IPS-20b (cell line): ENCODE data around the gene PCDHA7.

ENCODE experiments used
- H3K27ac ChIP-seq: one replicate; pipeline ENCODE4 v1.5.1; 2013; ENCODE audit warnings: low read length
- H3K27me3 ChIP-seq: 2 replicates; pipeline ENCODE4 v1.6.1; 2013; ENCODE audit warnings: mild to moderate bottlenecking, low read length, inconsistent platforms; ENCODE audit not compliant: insufficient read depth
- H3K36me3 ChIP-seq: 2 replicates; pipeline ENCODE4 v1.6.1; 2013; ENCODE audit warnings: low read depth, mild to moderate bottlenecking, inconsistent platforms, low read length, moderate library complexity; ENCODE audit not compliant: insufficient read depth
- H3K4me1 ChIP-seq: 2 replicates; pipeline ENCODE4 v1.6.1; 2013; ENCODE audit warnings: mild to moderate bottlenecking, control low read depth, inconsistent platforms, low read length, moderate library complexity; ENCODE audit not compliant: insufficient read depth
- H3K4me3 ChIP-seq: 2 replicates; pipeline ENCODE4 v1.5.1; 2013; ENCODE audit warnings: mild to moderate bottlenecking, low read length, inconsistent platforms
- H3K9ac ChIP-seq: 2 replicates; pipeline ENCODE4 v1.6.1; 2013; ENCODE audit warnings: low read depth, mild to moderate bottlenecking, inconsistent platforms, low read length, moderate library complexity
- H3K9me3 ChIP-seq: 2 replicates; pipeline ENCODE4 v1.6.1; 2013; ENCODE audit warnings: mild to moderate bottlenecking, low read depth, low read length, inconsistent platforms; ENCODE audit not compliant: insufficient read depth

The PCDHA7 gene

DNA sequence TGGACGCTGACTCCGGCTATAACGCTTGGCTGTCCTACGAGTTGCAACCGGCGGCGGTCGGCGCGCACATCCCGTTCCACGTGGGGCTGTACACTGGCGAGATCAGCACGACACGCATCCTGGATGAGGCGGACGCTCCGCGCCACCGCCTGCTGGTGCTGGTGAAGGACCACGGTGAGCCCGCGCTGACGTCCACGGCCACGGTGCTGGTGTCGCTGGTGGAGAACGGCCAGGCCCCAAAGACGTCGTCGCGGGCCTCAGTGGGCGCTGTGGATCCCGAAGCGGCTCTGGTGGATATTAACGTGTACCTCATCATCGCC is 43.2 kb downstream of the PCDHA7 start:
- no peaks in the 10 kb centered on the region; the same call in 1 of the 2 replicates for H3K9me3 ChIP-seq
- H3K9ac ChIP-seq = no peak overlapping the region
- H3K27ac ChIP-seq = no peak overlapping the region
- H3K4me3 ChIP-seq = no peak overlapping the region
- H3K4me1 ChIP-seq = no peaks in the 10 kb centered on the region; the same call in 1 of the 2 replicates
- H3K36me3 ChIP-seq = no peaks in the 10 kb centered on the region
- no peaks in the 10 kb centered on the region for H3K27me3 ChIP-seq

DNA sequence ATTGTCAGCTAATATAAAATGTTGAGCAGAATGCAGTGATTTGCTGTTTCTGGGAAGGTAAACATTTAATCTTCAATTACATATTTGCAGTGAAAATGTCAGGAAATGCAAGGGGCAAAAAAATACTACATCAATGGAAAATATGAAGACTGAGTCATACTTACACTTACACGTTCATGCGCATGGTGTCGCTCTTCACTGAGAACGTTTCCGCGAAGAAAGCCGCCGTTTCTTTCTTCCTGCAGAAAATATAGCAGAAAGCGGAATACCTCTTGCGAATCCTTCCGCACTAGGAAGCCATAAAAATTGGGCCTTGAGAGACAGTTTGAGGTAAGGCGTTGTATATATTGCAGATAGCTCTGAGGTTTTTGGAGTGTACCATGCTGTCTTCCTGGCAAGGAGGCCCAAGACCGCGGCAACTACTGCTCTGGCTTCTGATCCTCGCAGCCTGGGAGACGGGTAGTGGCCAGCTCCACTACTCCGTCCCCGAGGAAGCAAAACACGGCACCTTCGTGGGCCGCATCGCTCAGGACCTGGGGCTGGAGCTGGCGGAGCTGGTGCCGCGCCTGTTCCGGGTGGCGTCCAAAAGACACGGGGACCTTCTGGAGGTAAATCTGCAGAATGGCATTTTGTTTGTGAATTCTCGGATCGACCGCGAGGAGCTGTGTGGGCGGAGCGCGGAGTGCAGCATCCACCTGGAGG is 48.0 kb downstream of the PCDHA7 start, which contains the start of gene PCDHA13:
Gene PCDHA13, plus strand, starts transcription at position 236 of the 702 bp plus-strand sequence. Its CDS starts 145 bp downstream, at position 381.
- H3K9ac ChIP-seq = peak within 1 kb of the TSS; percentile 47; the same call in 1 of the 2 replicates
- no peaks in the 10 kb centered on the region for H3K9me3 ChIP-seq
- no peak within 1 kb of the TSS for H3K27ac ChIP-seq
- no peaks in the 10 kb centered on the region for H3K36me3 ChIP-seq
- peak within 1 kb of the TSS; percentile 76 for H3K4me3 ChIP-seq
- no peaks in the 10 kb centered on the region for H3K27me3 ChIP-seq
- no peaks in the 10 kb centered on the region for H3K4me1 ChIP-seq

DNA sequence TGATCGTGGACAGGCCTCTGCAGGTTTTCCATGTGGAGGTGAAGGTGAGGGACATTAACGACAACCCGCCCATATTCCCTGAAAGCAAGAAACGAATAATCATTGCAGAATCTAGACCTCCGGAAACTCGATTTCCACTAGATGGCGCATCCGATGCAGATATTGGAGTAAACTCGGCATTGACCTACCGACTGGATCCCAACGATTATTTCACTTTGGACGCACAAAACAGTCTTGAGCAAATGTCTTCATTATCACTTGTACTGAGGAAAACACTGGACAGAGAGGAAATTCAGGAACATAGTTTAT is 48.5 kb downstream of the PCDHA7 start:
- Histone ChIP-seq H3K27ac (no peak overlapping the region), H3K9ac (peak overlapping the region; percentile 47; the same call in 1 of the 2 replicates), H3K36me3 (no peaks in the 10 kb centered on the region), H3K4me1 (no peaks in the 10 kb centered on the region), H3K27me3 (no peaks in the 10 kb centered on the region), H3K4me3 (peak overlapping the region; percentile 76), H3K9me3 (no peaks in the 10 kb centered on the region)

DNA sequence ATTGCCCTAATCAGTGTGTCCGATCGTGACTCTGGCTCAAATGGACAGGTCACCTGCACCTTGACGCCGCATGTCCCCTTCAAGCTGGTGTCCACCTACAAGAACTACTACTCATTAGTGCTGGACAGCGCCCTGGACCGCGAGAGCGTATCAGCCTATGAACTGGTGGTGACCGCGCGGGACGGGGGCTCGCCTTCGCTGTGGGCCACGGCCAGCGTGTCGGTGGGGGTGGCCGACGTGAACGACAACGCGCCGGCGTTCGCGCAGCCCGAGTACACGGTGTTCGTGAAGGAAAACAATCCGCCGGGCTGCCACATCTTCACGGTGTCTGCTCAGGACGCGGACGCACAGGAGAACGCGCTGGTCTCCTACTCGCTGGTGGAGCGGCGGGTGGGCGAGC is 49.3 kb downstream of the PCDHA7 start:
- no peaks in the 10 kb centered on the region for H3K9me3 ChIP-seq
- no peak overlapping the region for H3K27ac ChIP-seq
- H3K9ac ChIP-seq = no peak overlapping the region
- no peaks in the 10 kb centered on the region for H3K36me3 ChIP-seq
- H3K4me3 ChIP-seq = no peak overlapping the region
- H3K4me1 ChIP-seq = no peaks in the 10 kb centered on the region
- no peaks in the 10 kb centered on the region for H3K27me3 ChIP-seq

DNA sequence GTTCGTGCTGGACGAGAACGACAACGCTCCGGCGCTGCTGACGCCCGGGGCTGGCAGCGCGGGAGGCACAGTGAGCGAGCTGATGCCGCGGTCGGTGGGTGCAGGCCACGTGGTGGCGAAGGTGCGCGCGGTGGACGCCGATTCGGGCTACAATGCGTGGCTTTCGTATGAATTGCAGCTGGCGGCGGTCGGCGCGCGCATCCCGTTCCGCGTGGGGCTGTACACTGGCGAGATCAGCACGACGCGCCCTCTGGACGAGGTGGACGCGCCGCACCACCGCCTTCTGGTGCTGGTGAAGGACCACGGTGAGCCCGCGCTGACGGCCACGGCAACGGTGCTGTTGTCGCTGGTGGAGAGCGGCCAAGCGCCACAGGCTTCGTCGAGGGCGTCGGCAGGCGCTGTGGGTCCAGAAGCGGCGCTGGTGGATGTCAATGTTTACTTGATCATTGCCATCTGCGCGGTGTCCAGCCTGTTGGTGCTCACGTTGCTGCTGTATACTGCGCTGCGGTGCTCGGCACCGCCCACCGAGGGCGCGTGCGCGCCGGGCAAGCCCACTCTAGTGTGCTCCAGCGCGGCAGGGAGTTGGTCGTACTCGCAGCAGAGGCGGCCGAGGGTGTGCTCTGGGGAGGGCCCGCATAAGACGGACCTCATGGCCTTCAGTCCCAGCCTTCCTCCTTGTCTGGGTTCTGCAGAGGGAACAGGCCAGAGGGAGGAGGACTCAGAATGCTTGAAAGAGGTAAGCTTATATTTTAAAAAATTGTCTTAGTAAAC is 50.0 kb downstream of the PCDHA7 start:
- Histone ChIP-seq H3K4me3 (no peak overlapping the region), H3K4me1 (no peaks in the 10 kb centered on the region), H3K9ac (no peak overlapping the region), H3K36me3 (no peaks in the 10 kb centered on the region), H3K9me3 (no peaks in the 10 kb centered on the region), H3K27me3 (no peaks in the 10 kb centered on the region), H3K27ac (no peak overlapping the region)
